Liver (tissue), 9 donors: ENCODE measurements around the gene FAM200C. TPM values are rescaled to one million over a fixed set of nuclear protein-coding genes. Genes with fewer than 3 reads are reported as not detected.

Experiments
- DNase-seq: peaks from one replicate; pipeline ENCODE4 v3.0.0-alpha.2; 2017; ENCODE audit warnings: low spot score
- H3K27ac ChIP-seq, 2 donors: one replicate each; pipeline ENCODE4 v1.7.0; 2013; ENCODE audit warnings: inconsistent platforms in 2 of 2, low read length in 2 of 2, control low read depth in 1 of 2, low read depth in 1 of 2, mild to moderate bottlenecking in 1 of 2
- H3K27me3 ChIP-seq, 4 donors: one replicate each; pipeline versions ENCODE4 v1.6.1 to v1.7.0; 2013; ENCODE audit warnings: low read length in 3 of 4, inconsistent platforms in 1 of 4, mild to moderate bottlenecking in 1 of 4, moderate library complexity in 1 of 4; ENCODE audit not compliant: control insufficient read depth in 4 of 4, insufficient read depth in 4 of 4
- H3K36me3 ChIP-seq, 4 donors: one replicate each; pipeline versions ENCODE4 v1.6.1 to v1.7.0; 2013; ENCODE audit warnings: low read length in 3 of 4, mild to moderate bottlenecking in 3 of 4, low read depth in 1 of 4, moderate library complexity in 1 of 4; ENCODE audit not compliant: control insufficient read depth in 4 of 4, insufficient read depth in 3 of 4
- H3K4me1 ChIP-seq, 4 donors: one replicate each; pipeline versions ENCODE4 v1.6.1 to v1.7.0; 2013; ENCODE audit warnings: low read length in 3 of 4, mild to moderate bottlenecking in 3 of 4, moderate library complexity in 1 of 4; ENCODE audit not compliant: control insufficient read depth in 4 of 4, insufficient read depth in 4 of 4
- H3K4me3 ChIP-seq, 3 donors: one replicate each; pipeline versions ENCODE4 v1.6.1 to v1.7.0; 2013; ENCODE audit warnings: low read length in 3 of 3, control low read depth in 1 of 3, low read depth in 1 of 3, mild to moderate bottlenecking in 1 of 3
- H3K9ac ChIP-seq, 2 donors: one replicate each; pipeline ENCODE4 v1.7.0; 2013; ENCODE audit warnings: low read length in 2 of 2, mild to moderate bottlenecking in 2 of 2, moderate library complexity in 2 of 2, control low read depth in 1 of 2, low read depth in 1 of 2
- H3K9me3 ChIP-seq, 4 donors: one replicate each; pipeline versions ENCODE4 v1.6.1 to v1.7.0; 2013; ENCODE audit warnings: low read length in 3 of 4; ENCODE audit not compliant: control insufficient read depth in 4 of 4
- CTCF ChIP-seq: fragments of 150-350 bp; IDR thresholded peaks from 2 replicates; pipeline ENCODE4 v1.5.1; 2017; ENCODE audit warnings: improper control_type of control experiment, low read depth, low read length; ENCODE audit not compliant: missing input control
- EGR1 ChIP-seq, 2 donors: IDR thresholded peaks; 2 replicates each; pipeline ENCODE4 v1.6.1; 2016 to 2018; ENCODE audit warnings: antibody characterized with exemption in 2 of 2, low read depth in 2 of 2
- FOXA1 ChIP-seq: IDR thresholded peaks from 2 replicates; pipeline ENCODE4 v1.6.1; 2016; ENCODE audit warnings: antibody characterized with exemption
- GABPA ChIP-seq, 2 donors: IDR thresholded peaks in 1 of 2; conservative IDR thresholded peaks in 1 of 2; 2 replicates each; pipeline ENCODE4 v1.6.1; 2016; ENCODE audit warnings: antibody characterized with exemption in 2 of 2, mild to moderate bottlenecking in 1 of 2, moderate library complexity in 1 of 2
- HNF4A ChIP-seq, 2 donors: conservative IDR thresholded peaks; 2 replicates each; pipeline ENCODE4 v1.6.1; 2016; ENCODE audit warnings: antibody characterized with exemption in 2 of 2, mild to moderate bottlenecking in 2 of 2
- NR2F2 ChIP-seq: IDR thresholded peaks from 2 replicates; pipeline ENCODE4 v1.6.1; 2016; ENCODE audit warnings: antibody characterized with exemption
- RAD21 ChIP-seq, 2 donors: IDR thresholded peaks; 2 replicates each; pipeline ENCODE4 v1.6.1; 2016; ENCODE audit warnings: antibody characterized with exemption in 2 of 2, mild to moderate bottlenecking in 2 of 2
- REST ChIP-seq: IDR thresholded peaks from 2 replicates; pipeline ENCODE4 v1.6.1; 2016; ENCODE audit warnings: antibody characterized with exemption, mild to moderate bottlenecking
- WGBS: extraction: QIAGEN DNeasy Blood & Tissue Kit; methylation state at CpG from one replicate; pipeline ENCODE4 v1.1.7; 2013; 5-methylcytosine and 5-hydroxymethylcytosine counted together
- polyA plus RNA-seq, 2 donors: library from polyadenylated mRNA; stranded (reverse) in 1 of 2; unstranded in 1 of 2; fragments of 200-250 nt in 1 of 2; fragments of >200 nt in 1 of 2; fragmentation: Nextera tagmentation in 1 of 2; extraction: Ambion mirVana in 1 of 2; gene quantifications; one replicate each; pipeline versions ENCODE4 v1.2.1 to v1.2.3, GENCODE V29; 2013 to 2015
- total RNA-seq, 2 donors: library from RNA; depleted of rRNA; stranded (reverse); fragments of >200 nt; gene quantifications; one replicate each; pipeline ENCODE4 v1.2.3, GENCODE V29; 2014
- TF ChIP-seq, protein P1 (sequence below): IDR thresholded peaks from 2 replicates; pipeline ENCODE4 v1.6.1; 2016; ENCODE audit warnings: antibody characterized with exemption
- TF ChIP-seq, protein P2 (sequence below): IDR thresholded peaks from 2 replicates; pipeline ENCODE4 v1.6.1; 2016; ENCODE audit warnings: antibody characterized with exemption
- donor health status: healthy.
- donor health status: healthy.
- donor health status: healthy.
- donor health status: healthy.
- donor health status: healthy.

FAM200C gene
- total and polyA plus RNA-seq, 4 donors: 0.57 to 2.9 (median 1.3) TPM

GRCh38 chr5:160398806-160399205, 1.0 kb downstream of the FAM200C start:
- 65% methylated on average over 4 of the region's 4 CpGs for WGBS
- no peak overlapping the region for H3K27ac ChIP-seq
- peaks cover 0 to 22% (median 17%) of the 10 kb centered on the region in 4 donors for H3K36me3 ChIP-seq
- H3K4me1 ChIP-seq: peaks cover 0 to 13% (median 7%) of the 10 kb centered on the region in 4 donors
- DNase-seq: no peak
- TF ChIP-seq, protein P1, sequence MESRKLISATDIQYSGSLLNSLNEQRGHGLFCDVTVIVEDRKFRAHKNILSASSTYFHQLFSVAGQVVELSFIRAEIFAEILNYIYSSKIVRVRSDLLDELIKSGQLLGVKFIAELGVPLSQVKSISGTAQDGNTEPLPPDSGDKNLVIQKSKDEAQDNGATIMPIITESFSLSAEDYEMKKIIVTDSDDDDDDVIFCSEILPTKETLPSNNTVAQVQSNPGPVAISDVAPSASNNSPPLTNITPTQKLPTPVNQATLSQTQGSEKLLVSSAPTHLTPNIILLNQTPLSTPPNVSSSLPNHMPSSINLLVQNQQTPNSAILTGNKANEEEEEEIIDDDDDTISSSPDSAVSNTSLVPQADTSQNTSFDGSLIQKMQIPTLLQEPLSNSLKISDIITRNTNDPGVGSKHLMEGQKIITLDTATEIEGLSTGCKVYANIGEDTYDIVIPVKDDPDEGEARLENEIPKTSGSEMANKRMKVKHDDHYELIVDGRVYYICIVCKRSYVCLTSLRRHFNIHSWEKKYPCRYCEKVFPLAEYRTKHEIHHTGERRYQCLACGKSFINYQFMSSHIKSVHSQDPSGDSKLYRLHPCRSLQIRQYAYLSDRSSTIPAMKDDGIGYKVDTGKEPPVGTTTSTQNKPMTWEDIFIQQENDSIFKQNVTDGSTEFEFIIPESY: no peak
- TF ChIP-seq REST (no peak), NR2F2 (no peak), RAD21 (IDR thresholded peaks at IDR 0.05) (no peak), GABPA (IDR thresholded peaks at IDR 0.05 in 1 of 2, conservative IDR thresholded peaks at IDR 0.05 in 1 of 2) (no peak), FOXA1 (no peak), HNF4A (conservative IDR thresholded peaks at IDR 0.05) (no peak)
- peak overlapping the region; percentile 69 to 97 for H3K9ac ChIP-seq
- H3K27me3 ChIP-seq: no peaks in the 10 kb centered on the region
- H3K9me3 ChIP-seq: no peaks in the 10 kb centered on the region
- H3K4me3 ChIP-seq: no peak overlapping the region

DNA sequence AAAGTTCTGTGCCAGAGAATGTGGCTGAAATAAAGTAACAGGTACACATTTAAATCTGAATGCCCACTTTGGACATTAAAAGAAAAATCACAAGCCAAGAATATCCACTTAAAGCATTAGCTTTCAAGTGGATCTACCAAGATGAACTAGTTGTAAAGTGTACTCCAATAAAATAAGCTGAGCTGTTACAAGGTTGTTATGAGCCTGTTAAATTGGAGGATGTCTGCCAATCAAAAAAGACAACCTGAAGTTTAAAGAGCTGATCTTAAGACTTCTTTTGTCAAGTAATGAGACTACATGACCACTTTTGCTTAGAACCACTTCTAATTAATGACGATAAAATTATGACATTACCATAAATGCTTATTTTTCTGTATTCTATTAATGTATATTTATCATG, 2.4 kb downstream of the FAM200C start:
- H3K36me3 ChIP-seq: peaks cover 0 to 12% (median 8%) of the 10 kb centered on the region in 4 donors
- H3K27ac ChIP-seq: no peak overlapping the region
- peaks cover 0 to 13% (median 7%) of the 10 kb centered on the region in 4 donors for H3K4me1 ChIP-seq
- WGBS: 100% methylated on average over 1 of the region's 1 CpG
- H3K9me3 ChIP-seq: no peaks in the 10 kb centered on the region
- no peak overlapping the region for H3K4me3 ChIP-seq
- H3K27me3 ChIP-seq: no peaks in the 10 kb centered on the region
- DNase-seq: no peak
- H3K9ac ChIP-seq: no peak overlapping the region
- TF ChIP-seq HNF4A (conservative IDR thresholded peaks at IDR 0.05) (no peak), EGR1 (IDR thresholded peaks at IDR 0.05; ENCODE audit: low read depth in 2 of 2) (no peak), CTCF (no peak)
- TF ChIP-seq, protein P2, sequence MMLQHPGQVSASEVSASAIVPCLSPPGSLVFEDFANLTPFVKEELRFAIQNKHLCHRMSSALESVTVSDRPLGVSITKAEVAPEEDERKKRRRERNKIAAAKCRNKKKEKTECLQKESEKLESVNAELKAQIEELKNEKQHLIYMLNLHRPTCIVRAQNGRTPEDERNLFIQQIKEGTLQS: no peak
